Suppressor macrophage treated with lipopolysaccharide for 1 hour (primary cell): ENCODE measurements around the gene TMEM178B.
"Not testable (repeated sequence)": the region's sequence is repeated elsewhere in the genome, so short reads cannot be mapped to it uniquely, and the experiment has no call there.

Experiments used
- DNase-seq, 3 donors: peaks; one replicate each; pipeline ENCODE4 v3.0.0-alpha.2; 2020 to 2022

Gene TMEM178B

GRCh38 chr7:141397236-141398163 lies 323.6 kb downstream of the TMEM178B start:
- DNase-seq = no peak

GRCh38 chr7:141400356-141400755 lies 326.5 kb downstream of the TMEM178B start:
- no peak for DNase-seq

GRCh38 chr7:141402277-141402996 lies 328.6 kb downstream of the TMEM178B start:
- DNase-seq = no peak

GRCh38 chr7:141403846-141404245 lies 330.0 kb downstream of the TMEM178B start:
- not testable (repeated sequence) for DNase-seq

DNA sequence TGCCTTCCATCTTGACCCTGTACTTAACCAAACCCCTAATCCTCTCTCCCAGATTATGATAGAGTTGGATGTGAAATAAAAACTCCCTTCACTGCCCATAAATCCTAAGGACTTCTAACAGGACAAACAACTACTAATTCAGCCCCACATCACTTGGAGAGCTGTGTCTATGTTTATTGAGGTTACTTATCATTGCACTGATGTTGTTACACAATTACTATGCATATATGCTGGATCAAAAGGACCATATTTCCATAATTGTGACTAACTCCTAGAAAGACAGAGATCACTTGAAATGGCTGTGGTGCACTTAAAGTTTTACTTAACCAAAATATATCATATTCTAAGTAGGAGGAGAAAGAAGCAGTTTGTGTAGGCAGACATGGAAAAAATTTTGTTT lies 332.5 kb downstream of the TMEM178B start:
- no peak for DNase-seq

DNA sequence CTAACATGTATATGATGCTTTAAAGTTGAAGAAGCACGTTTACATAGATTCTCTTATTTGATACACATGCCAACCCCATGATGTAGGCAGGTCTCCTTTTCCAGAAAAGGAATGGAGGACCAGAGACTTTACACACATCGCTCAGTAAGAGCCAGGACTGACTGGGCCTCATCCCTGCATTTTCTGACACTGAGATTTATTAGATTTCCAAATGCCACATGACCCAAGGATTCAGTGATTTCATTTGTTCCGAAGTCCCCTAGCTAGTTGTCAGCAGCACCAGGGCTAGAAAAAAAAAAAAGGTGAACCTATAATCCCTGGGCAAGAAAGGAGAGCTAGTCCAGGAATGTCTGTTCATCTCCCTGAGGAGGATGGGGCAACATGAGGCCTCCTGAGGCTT lies 334.0 kb downstream of the TMEM178B start:
- DNase-seq = no peak

GRCh38 chr7:141408440-141408839 lies 334.6 kb downstream of the TMEM178B start:
- no peak for DNase-seq

DNA sequence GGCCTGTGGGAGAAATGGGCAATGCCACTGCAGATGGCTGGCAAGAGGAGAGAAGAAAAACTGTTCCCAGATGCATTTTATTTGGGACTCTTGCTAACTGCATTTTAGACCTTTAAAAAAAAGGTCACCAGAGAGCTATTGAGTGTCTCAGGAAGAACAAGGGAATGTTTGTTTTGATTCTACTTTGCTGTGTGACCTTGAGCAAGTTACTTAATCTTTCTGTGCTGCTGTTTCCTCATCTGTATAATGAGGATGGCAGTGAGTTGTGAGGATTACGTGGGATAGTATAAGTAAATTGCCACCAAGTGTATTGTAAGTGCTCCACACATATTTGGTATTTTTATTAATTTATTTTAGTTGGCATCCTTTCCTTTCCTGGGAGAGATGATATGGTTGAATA lies 335.4 kb downstream of the TMEM178B start:
- DNase-seq = no peak

DNA sequence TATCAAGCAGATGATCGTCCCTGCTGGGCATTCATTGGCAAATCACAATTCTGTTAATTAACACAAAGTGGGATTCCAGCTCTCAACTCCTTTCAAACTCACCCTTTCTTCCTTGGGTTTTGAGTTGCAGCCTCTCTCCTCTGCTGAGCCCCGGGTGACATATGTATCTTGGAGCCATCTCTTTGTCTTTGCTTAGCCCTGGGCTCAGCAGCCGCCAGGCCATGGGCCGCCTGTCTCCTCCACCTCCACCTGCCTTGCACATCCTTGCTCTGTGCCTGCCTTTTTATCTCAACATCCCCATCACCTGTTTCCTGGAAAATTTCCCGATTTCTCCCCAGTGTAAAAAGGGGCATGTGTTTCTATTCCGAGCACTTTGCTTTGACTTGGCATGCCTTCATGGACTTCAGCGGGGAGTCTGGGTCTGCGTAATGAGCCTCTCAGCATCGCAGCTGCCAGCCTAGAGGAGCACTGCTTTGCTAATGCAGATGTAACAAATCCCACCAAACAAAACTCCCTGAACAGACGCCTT lies 336.0 kb downstream of the TMEM178B start:
- no peak for DNase-seq

DNA sequence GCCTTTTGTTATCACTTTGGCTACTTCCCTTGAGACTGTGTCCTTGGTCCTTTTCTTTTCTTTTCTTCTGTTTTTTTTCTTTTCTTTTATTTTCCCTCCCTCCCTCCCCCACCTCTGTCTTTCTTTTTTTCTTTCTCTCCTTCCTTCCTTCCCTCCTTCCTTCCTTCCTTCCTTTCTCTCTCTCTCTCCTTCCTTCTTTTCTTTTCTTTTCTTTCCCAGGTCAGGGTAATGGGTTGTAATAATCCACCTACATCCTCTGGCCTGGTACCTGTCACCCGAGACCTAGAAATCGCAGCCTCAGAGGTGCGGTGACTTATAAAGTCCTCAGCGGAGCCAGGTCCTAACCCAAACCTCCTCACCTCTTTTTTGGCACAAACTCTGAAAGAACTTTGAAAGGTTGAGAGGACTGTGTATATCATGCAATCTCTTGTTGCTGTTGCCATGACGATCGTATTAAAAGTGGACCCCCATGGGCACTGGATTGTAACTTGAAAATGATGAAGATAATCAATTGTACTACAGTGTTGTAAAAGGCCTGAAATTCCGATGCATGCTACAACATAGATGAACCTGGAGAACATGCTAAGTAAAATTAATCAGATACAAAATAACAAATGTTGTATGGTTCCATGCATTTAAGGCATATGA lies 336.6 kb downstream of the TMEM178B start:
- no peak for DNase-seq

- DNase-seq = no peak
Observed at GRCh38 chr7:141411133-141411532, 337.3 kb downstream of the TMEM178B start.

GRCh38 chr7:141415999-141416398 lies 342.1 kb downstream of the TMEM178B start:
- no peak for DNase-seq

- no peak for DNase-seq
Observed at GRCh38 chr7:141416650-141417270, 342.9 kb downstream of the TMEM178B start.

DNA sequence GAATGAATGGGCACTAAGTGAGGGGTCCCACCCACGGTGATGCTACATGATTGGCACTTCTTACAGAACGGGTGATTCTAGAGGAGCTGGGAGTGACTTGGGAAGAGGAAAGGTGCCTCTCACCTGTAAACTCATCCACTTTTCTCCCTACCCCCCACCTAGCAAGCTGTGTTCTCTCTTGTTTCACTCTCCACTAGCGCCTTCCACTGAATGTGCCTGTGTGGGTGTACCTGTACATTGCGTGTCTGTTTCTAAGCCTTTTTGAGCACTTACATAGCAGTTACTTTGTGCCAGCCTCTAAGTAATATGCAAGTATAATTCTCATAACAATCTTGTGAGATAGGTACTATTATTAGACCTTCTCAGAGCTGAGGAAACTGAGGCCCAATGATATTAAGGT lies 343.6 kb downstream of the TMEM178B start:
- no peak for DNase-seq

GRCh38 chr7:141418066-141418465 lies 344.2 kb downstream of the TMEM178B start:
- peak; percentile 6 to 20 (median 6) for DNase-seq

- DNase-seq = no peak
Observed at GRCh38 chr7:141421306-141421705, 347.4 kb downstream of the TMEM178B start.

DNA sequence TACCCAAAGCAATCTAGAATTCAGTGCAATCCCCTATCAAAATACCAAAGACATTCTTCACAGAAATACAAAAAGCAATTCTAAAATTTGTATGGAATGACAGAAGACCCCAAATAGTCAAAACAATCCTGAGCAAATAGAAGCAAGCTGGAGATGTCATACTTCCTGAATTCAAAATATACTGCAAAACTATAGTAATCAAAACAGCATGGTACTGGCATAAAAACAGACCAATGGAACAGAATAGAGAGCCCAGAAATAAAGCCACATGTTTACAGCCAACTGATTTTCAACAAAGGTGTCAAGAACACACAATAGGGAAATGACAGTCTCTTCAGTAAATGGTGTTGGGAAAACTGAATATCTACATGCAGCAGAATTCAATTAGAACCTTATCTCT lies 353.3 kb downstream of the TMEM178B start:
- no peak for DNase-seq

DNA sequence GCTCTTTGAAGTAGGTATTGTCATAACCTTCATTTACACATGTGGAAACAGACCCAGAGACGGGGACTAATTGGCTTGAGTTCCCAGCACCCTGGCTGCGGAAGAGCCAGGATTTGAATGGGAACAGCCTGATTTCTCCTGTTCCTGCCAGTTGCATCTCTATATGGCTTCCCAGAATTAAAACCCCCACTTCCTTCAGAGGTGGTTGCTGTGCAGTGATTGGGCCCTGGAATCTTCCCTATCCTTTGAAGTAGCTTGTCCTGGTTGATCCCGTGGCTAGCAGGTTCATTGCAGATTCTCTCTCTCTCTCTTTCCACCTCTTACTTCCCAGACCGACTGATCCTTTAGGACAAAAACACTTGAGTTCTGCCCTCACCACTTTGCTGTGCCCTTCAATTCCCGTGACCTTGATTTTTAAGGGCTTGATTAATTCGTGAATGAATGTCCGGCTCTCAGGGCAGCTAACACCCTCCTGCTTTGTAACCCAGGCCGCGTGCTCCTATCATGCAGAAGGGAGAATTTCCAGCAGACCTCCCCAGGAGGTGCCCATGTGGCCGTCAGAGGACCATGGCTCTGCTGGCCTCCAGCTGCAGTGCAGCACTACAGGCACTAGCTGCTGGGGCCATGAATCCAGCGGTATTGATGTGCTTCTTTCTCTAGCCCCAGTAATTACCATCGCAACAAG lies 356.7 kb downstream of the TMEM178B start:
- DNase-seq = no peak

DNA sequence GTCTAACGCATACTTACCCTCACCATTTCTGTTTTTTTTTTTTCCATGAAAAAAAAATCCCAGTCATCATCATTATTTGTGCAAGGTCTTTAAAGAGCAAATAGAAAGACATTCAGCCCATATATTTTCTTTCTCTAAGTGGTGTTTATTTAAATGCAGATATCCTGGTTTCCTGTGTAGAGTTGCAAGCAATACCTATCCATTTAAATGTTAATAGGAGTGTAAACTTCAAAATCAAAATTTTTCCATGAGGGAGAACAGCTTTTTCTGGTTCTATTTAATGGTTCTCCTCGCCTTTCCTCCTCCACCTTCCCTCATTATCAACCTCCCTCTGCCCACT lies 357.2 kb downstream of the TMEM178B start:
- no peak for DNase-seq

GRCh38 chr7:141431711-141432110 lies 357.8 kb downstream of the TMEM178B start:
- DNase-seq = no peak

GRCh38 chr7:141433698-141434097 lies 359.8 kb downstream of the TMEM178B start:
- no peak for DNase-seq

- no peak for DNase-seq
Observed at GRCh38 chr7:141436139-141436538, 362.3 kb downstream of the TMEM178B start.
